Astrocyte of the spinal cord (primary cell): ENCODE results near the gene FNBP1.
"Not testable (repeated sequence)": the region's sequence is repeated elsewhere in the genome, so short reads cannot be mapped to it uniquely, and the experiment has no call there.

Experiments
- DNase-seq: peaks from one replicate; pipeline ENCODE4 v3.0.0; 2011; ENCODE audit warnings: low read depth, low spot score
- H3K4me3 ChIP-seq: 2 replicates; pipeline ENCODE4 v1.5.1; 2011; ENCODE audit warnings: low read depth, mild to moderate bottlenecking, low read length, moderate library complexity
- in situ Hi-C: cut with HindIII; loops from 2 replicates; pipeline ENCODE4 v1.10.0; 2017; ENCODE audit warnings: low sequenced_read_pairs
- TF ChIP-seq, protein P1 (sequence below): IDR thresholded peaks from 2 replicates; pipeline ENCODE4 v1.5.1; 2012; ENCODE audit warnings: low read depth, mild to moderate bottlenecking, low read length, inconsistent platforms

FNBP1 gene

DNA sequence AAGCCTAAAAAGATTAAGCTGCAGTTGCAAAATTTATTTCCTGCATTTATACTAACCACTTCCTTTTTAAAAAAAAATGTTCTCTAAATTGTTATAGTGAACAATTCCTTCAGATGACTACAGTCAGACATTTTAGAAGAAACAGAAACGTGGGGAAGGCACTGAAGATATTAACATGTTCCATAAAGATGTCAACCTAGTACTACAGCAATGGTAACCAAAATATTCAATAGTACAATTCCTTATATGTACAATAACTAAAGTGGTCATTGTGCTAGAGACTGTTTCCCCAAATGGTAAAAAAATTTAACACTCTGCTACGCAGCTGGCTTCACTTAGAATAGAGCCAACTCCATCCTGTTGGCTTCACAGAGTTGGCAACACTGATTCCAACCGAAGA is 97.7 kb downstream of the FNBP1 start:
- in situ Hi-C loops = no loop called here
- DNase-seq = no peak
- H3K4me3 ChIP-seq = no peak overlapping the region
- TF ChIP-seq, protein P1, sequence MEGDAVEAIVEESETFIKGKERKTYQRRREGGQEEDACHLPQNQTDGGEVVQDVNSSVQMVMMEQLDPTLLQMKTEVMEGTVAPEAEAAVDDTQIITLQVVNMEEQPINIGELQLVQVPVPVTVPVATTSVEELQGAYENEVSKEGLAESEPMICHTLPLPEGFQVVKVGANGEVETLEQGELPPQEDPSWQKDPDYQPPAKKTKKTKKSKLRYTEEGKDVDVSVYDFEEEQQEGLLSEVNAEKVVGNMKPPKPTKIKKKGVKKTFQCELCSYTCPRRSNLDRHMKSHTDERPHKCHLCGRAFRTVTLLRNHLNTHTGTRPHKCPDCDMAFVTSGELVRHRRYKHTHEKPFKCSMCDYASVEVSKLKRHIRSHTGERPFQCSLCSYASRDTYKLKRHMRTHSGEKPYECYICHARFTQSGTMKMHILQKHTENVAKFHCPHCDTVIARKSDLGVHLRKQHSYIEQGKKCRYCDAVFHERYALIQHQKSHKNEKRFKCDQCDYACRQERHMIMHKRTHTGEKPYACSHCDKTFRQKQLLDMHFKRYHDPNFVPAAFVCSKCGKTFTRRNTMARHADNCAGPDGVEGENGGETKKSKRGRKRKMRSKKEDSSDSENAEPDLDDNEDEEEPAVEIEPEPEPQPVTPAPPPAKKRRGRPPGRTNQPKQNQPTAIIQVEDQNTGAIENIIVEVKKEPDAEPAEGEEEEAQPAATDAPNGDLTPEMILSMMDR = no peak

DNA sequence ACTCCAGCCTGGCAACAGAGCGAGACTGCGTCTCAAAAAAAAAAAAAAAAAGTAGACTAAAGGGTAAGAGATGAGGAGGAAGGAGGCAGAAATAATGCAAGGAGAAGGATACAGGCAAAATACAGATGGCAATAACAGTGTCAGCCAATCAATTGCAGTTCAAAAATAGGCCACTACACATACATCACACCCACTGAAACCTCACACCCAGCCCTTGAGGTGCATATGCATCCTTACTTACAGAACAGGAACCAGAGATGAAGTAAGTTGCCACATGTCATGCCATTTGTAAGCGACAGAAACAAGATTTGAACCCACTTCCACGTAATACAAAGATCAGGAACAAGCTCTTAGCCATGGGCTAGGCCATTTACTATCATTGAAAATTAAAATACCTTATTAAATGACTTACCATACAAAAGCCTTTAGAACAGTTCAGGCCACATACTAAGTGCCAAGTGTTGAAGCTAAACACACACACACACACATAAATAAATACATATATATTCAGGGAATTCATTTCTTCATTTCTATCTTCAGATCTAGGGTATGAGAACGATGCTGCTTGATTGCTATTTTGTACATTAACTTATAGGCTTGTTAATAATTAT is 98.4 kb downstream of the FNBP1 start:
- DNase-seq = no peak
- TF ChIP-seq, protein P1 = no peak
- in situ Hi-C loops = no loop called here
- no peak overlapping the region for H3K4me3 ChIP-seq

DNA sequence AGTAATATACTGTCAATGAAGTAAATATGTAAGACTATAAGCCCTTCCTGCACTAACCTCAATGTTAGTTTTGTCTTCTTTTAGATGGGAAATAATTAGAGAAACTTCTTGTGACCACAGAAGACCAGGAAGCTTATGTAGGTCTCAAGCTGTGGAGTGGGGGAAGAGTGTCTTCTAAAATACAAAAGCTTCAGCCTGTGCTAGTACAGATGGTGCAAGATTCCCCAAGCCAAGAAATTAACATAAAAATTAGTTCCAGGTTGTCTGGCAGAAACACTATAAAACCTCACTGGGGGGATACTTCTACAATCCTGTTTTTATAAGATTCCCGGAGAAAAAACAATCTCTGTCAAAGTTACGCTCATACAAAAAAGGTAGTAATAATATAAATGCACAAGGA is 103.6 kb downstream of the FNBP1 start:
- in situ Hi-C loops = no loop called here
- TF ChIP-seq, protein P1 = no peak
- H3K4me3 ChIP-seq = no peak overlapping the region
- DNase-seq = peak; percentile 29

DNA sequence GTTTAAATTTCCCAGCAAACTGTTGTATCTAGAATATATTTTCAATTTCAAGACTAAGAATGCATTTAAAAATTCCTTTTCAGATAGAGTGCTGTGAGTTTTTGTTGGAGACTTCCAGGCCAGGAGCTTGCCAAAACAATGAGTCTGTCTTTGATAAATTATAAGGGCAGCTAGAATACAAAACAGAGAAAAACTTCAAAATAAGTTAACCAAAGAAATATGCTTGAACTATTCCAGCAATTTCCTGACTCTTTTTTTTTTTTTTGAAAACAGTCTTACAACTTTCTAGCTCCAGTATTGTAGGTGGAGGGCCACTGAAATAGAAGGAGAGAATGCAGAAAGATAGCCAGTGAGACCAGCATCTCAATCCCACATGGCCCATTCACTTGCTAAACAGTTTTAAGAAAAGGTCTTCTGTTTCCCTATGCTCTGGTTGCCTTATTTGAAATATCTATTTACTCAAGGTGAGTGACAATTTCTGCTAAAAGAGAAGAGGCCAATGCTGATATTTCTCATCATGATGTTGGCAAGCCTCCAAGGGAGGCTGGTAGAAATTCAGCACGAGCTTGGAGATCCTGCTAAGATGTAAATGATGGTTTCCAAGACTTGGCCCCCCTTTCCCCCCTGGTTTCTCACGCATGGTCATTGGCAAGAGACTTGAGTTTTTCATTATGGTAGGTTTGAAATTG is 104.6 kb downstream of the FNBP1 start:
- TF ChIP-seq, protein P1 = no peak
- in situ Hi-C loops = no loop called here
- peak; percentile 82 for DNase-seq
- H3K4me3 ChIP-seq = no peak overlapping the region

DNA sequence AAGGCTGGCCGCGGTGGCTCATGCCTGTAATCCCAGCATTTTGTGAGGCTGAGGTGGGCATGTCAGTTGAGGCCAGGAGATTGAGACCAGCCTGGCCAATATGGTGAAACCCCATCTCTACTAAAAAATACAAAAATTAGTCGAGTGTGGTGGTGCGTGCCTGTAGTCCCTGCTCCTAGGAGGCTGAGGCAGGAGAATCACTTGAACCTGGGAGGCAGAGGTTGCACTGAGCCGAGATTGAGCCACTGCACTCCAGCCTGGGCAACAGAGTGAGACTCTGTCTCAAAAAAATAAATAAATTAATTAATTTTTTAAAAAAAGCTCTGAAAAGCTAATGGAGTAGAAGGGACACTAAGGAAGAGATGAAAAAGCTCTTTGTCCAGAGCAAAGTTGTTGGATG is 105.1 kb downstream of the FNBP1 start:
- H3K4me3 ChIP-seq, in situ Hi-C loops, DNase-seq: not testable (repeated sequence)

DNA sequence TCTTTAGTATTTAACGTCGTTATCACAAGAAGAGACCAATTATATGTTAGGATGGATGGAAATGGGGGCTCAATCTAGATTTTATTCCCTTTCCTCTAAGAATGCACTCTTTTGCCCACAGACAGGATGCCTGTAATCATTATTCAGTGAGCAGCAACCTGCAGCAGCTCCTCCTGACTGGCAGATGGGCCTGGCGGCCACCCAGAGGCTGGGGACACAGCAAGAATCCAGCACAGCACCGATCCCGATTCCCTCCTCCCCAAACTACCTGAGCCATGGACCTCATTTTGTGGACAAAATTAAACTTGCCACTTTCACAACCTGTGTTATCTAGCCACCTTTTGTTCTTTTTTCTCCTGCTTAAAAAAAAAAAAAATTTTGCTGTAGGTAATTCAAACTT is 106.8 kb downstream of the FNBP1 start:
- H3K4me3 ChIP-seq = no peak overlapping the region
- no peak for DNase-seq
- in situ Hi-C loops = no loop called here
- TF ChIP-seq, protein P1 = no peak

DNA sequence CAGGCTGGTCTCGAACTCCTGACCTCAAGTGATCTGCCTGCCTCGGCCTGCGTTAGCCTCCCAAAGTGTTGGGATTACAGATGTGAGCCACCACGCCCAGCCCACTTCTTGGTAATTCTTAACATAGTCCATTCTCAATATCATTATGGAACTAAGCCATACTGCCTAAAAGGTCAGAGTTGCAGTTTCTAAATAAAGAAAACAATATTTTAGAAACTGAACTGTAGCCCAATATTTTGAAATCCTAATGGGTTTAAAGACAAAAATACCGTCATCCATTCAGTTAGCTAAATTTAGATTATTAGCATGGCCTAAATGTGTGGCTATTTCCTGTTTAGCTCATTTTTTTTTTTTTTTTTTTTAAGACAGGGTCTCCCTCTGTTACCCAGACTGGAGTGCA is 108.2 kb downstream of the FNBP1 start:
- in situ Hi-C loops = no loop called here
- no peak for DNase-seq
- H3K4me3 ChIP-seq = no peak overlapping the region
- TF ChIP-seq, protein P1 = no peak
